ENCODE data around the gene PRKCE. TPM values are rescaled to one million over a fixed set of nuclear protein-coding genes. Genes with fewer than 3 reads are reported as not detected.

Gene PRKCE
- total RNA-seq, 1 donor from 2014 or later: 12.0 TPM

GRCh38 chr2:46003903-46004473 is 352.5 kb downstream of the PRKCE start:
- Mint-ChIP-seq H3K4me3 (ENCODE audit: unreplicated experiment) (no peak overlapping the region), H3K4me1 (ENCODE audit: low read depth) (peaks cover 38% of the 10 kb centered on the region), H3K36me3 (ENCODE audit: low read depth) (peaks cover 15% of the 10 kb centered on the region), H3K9me3 (ENCODE audit: low read depth) (no peaks in the 10 kb centered on the region), H3K27me3 (ENCODE audit: low read depth) (no peaks in the 10 kb centered on the region), H3K27ac (ENCODE audit: unreplicated experiment) (no peak overlapping the region)
- DNase-seq (ENCODE audit: low spot score): no peak
- TF ChIP-seq, protein P1, sequence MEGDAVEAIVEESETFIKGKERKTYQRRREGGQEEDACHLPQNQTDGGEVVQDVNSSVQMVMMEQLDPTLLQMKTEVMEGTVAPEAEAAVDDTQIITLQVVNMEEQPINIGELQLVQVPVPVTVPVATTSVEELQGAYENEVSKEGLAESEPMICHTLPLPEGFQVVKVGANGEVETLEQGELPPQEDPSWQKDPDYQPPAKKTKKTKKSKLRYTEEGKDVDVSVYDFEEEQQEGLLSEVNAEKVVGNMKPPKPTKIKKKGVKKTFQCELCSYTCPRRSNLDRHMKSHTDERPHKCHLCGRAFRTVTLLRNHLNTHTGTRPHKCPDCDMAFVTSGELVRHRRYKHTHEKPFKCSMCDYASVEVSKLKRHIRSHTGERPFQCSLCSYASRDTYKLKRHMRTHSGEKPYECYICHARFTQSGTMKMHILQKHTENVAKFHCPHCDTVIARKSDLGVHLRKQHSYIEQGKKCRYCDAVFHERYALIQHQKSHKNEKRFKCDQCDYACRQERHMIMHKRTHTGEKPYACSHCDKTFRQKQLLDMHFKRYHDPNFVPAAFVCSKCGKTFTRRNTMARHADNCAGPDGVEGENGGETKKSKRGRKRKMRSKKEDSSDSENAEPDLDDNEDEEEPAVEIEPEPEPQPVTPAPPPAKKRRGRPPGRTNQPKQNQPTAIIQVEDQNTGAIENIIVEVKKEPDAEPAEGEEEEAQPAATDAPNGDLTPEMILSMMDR (IDR thresholded peaks at IDR 0.05): no peak

- Mint-ChIP-seq H3K4me1 (ENCODE audit: low read depth) (peaks cover 20% of the 10 kb centered on the region), H3K27ac (ENCODE audit: unreplicated experiment) (no peak overlapping the region), H3K4me3 (ENCODE audit: unreplicated experiment) (no peak overlapping the region)
Measured at GRCh38 chr2:46006473-46007025, 355.1 kb downstream of the PRKCE start.

GRCh38 chr2:46007412-46007811 is 355.9 kb downstream of the PRKCE start:
- TF ChIP-seq, protein P1 (IDR thresholded peaks at IDR 0.05): no peak
- Mint-ChIP-seq H3K27me3 (ENCODE audit: low read depth) (no peaks in the 10 kb centered on the region), H3K4me3 (ENCODE audit: unreplicated experiment) (no peak overlapping the region), H3K36me3 (ENCODE audit: low read depth) (peaks cover 15% of the 10 kb centered on the region), H3K27ac (ENCODE audit: unreplicated experiment) (no peak overlapping the region), H3K9me3 (ENCODE audit: low read depth) (no peaks in the 10 kb centered on the region), H3K4me1 (ENCODE audit: low read depth) (peaks cover 11% of the 10 kb centered on the region)
- no peak for DNase-seq (ENCODE audit: low spot score)

More at GRCh38 chr2:46006473-46007025, 355.1 kb downstream of the PRKCE start:
- Mint-ChIP-seq H3K9me3 (ENCODE audit: low read depth) (no peaks in the 10 kb centered on the region), H3K27me3 (ENCODE audit: low read depth) (no peaks in the 10 kb centered on the region), H3K36me3 (ENCODE audit: low read depth) (peaks cover 15% of the 10 kb centered on the region)
- TF ChIP-seq, protein P1 (IDR thresholded peaks at IDR 0.05): no peak
- DNase-seq (ENCODE audit: low spot score): no peak

- Mint-ChIP-seq H3K4me1 (ENCODE audit: low read depth) (peaks cover 11% of the 10 kb centered on the region), H3K36me3 (ENCODE audit: low read depth) (peaks cover 12% of the 10 kb centered on the region), H3K9me3 (ENCODE audit: low read depth) (no peaks in the 10 kb centered on the region), H3K4me3 (ENCODE audit: unreplicated experiment) (no peak overlapping the region), H3K27me3 (ENCODE audit: low read depth) (no peaks in the 10 kb centered on the region), H3K27ac (ENCODE audit: unreplicated experiment) (no peak overlapping the region)
- TF ChIP-seq, protein P1 (IDR thresholded peaks at IDR 0.05): no peak
- DNase-seq (ENCODE audit: low spot score): no peak
Measured at GRCh38 chr2:46008091-46008870, 356.8 kb downstream of the PRKCE start.

DNA sequence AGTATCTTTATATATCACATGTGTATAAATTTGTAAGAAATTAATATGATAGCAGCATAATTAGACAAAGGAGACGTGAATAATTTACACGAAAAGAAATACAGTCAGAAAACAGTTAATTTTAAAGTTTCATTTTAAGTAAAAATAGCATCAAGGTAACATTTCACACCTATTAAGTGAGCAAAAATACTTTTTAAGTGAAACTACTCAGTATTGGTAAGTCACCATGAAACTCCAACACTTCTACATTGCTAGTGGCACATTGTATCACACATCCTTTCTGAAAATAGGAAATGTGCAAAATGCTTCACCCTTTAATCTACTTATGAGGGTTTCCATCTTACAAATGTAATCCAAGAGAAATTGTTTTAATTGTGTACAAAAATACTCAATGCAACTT is 357.8 kb downstream of the PRKCE start:
- H3K27me3 Mint-ChIP-seq (ENCODE audit: low read depth): no peaks in the 10 kb centered on the region
- H3K36me3 Mint-ChIP-seq (ENCODE audit: low read depth): peaks cover 12% of the 10 kb centered on the region
- H3K27ac Mint-ChIP-seq (ENCODE audit: unreplicated experiment): no peak overlapping the region
- TF ChIP-seq, protein P1 (IDR thresholded peaks at IDR 0.05): no peak
- no peaks in the 10 kb centered on the region for H3K9me3 Mint-ChIP-seq (ENCODE audit: low read depth)
- H3K4me3 Mint-ChIP-seq (ENCODE audit: unreplicated experiment): no peak overlapping the region
- peaks cover 18% of the 10 kb centered on the region for H3K4me1 Mint-ChIP-seq (ENCODE audit: low read depth)
- no peak for DNase-seq (ENCODE audit: low spot score)
